RWPE1 (cell line): ENCODE measurements around the gene PTPN20.

ENCODE experiments used
- CTCF ChIA-PET: fragments of 350-600 bp; sonication (Branson Sonifier 250); formaldehyde crosslinking; extraction: SDS; loops from one replicate; lab custom pipeline; 2021; lab: Yijun Ruan, JAX
- POLR2A ChIA-PET: fragments of 400-600 bp; formaldehyde crosslinking; extraction: SDS; loops from one replicate; lab custom pipeline; 2020; ENCODE audit warnings: antibody characterized with exemption; ENCODE audit not compliant: low non-redundant PET; lab: Yijun Ruan, JAX
- DNase-seq: peaks from one replicate; pipeline ENCODE4 v3.0.0; 2012; ENCODE audit warnings: low spot score
- H3K27ac ChIP-seq: fragments of 450-650 bp; 2 replicates; pipeline ENCODE4 v1.5.1; 2017
- TF ChIP-seq, protein P1 (sequence below): fragments of 450-650 bp; conservative IDR thresholded peaks from 2 replicates; pipeline ENCODE4 v1.5.1; 2017; ENCODE audit warnings: low read depth, mild to moderate bottlenecking

PTPN20 gene

DNA sequence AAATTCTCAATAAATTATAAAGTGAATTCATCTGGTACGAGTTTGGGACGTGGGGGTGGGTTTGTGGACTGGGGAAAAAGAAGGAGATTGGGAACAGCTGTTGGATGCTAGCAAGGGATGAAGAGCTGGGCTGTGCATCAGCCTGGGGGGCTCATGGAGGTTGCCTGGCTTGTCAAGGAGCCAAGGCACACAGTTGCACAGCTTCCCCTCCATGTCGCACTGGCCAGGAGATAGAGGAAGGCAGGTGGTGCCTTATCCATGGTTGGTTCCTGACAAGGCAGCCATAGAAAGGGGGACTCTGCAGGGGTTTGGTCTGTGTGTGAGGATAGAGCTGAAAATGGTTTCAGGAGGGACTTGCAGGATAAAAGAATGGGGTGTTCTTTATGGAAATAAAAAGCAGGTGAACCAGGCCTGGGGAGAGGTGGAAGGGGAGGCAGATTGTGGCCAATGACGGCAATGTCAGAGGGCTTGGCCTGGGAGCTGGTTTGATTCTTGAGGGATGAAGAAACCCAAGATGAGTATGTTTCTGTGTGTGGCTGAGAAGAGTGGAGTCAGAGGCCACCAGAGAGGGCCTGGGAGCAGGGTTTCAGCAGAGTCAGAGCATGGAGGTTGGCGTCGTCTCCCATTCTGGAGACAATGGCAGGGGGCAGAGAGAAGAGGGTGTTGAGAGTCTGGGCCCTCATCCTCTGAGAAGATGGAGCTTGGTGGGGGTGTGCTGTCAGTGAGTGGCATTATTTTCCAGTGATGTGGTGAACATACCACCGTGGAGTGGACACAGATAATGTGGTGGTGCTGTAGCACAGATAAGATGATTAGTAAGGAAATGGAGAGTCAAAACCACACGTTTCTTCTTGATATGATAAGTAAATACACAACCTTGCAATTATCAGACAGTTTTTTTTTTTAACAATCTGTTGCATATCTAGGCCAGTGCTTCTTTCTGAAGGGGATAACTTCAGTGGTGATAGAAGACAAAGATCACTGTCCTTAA lies 108.2 kb downstream of the PTPN20 start:
- ChIA-PET POLR2A (no interaction called here), CTCF (no interaction called here)
- TF ChIP-seq, protein P1, sequence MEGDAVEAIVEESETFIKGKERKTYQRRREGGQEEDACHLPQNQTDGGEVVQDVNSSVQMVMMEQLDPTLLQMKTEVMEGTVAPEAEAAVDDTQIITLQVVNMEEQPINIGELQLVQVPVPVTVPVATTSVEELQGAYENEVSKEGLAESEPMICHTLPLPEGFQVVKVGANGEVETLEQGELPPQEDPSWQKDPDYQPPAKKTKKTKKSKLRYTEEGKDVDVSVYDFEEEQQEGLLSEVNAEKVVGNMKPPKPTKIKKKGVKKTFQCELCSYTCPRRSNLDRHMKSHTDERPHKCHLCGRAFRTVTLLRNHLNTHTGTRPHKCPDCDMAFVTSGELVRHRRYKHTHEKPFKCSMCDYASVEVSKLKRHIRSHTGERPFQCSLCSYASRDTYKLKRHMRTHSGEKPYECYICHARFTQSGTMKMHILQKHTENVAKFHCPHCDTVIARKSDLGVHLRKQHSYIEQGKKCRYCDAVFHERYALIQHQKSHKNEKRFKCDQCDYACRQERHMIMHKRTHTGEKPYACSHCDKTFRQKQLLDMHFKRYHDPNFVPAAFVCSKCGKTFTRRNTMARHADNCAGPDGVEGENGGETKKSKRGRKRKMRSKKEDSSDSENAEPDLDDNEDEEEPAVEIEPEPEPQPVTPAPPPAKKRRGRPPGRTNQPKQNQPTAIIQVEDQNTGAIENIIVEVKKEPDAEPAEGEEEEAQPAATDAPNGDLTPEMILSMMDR = no peak
- no peak overlapping the region for H3K27ac ChIP-seq
- DNase-seq = no peak

DNA sequence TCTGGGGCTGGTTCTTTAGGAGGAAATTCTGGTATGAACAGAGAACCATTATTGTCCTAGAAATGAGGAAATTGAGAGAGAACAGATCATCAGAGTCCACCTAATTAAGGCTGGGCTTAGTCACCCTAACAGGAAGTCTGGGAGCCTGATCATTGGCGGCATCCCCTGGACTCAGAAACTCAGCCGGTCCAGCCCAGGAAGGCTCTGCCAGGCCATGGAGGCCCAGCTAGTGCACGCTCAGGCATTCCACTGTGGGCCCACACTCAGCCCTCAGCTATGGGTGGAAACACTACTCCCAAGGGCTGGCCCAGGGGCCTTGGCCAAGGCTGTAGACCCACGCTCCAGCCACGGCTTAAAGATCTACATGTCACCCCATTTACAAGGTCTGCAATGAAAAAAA lies 109.2 kb downstream of the PTPN20 start:
- no peak for DNase-seq
- CTCF ChIA-PET = no interaction called here
- TF ChIP-seq, protein P1 = no peak

GRCh38 chr10:47021850-47022249 lies 110.6 kb downstream of the PTPN20 start:
- POLR2A ChIA-PET = no interaction called here
- CTCF ChIA-PET = interaction anchor here (1.2 kb wide), 1 partner anchor 290 kb away, joined by 3 read pairs; no protein-coding TSS in a partner anchor
- DNase-seq = no peak
- TF ChIP-seq, protein P1 = no peak
- no peak overlapping the region for H3K27ac ChIP-seq

More for the DNA sequence above, 109.2 kb downstream of the PTPN20 start:
- POLR2A ChIA-PET = no interaction called here
- no peak overlapping the region for H3K27ac ChIP-seq

- TF ChIP-seq, protein P1 = no peak
- POLR2A ChIA-PET = no interaction called here
- DNase-seq = no peak
- H3K27ac ChIP-seq = no peak overlapping the region
- CTCF ChIA-PET = interaction anchor here (1.2 kb wide), 1 partner anchor 289 kb away, joined by 3 read pairs; no protein-coding TSS in a partner anchor
Measured at GRCh38 chr10:47022311-47023131, 111.3 kb downstream of the PTPN20 start.

DNA sequence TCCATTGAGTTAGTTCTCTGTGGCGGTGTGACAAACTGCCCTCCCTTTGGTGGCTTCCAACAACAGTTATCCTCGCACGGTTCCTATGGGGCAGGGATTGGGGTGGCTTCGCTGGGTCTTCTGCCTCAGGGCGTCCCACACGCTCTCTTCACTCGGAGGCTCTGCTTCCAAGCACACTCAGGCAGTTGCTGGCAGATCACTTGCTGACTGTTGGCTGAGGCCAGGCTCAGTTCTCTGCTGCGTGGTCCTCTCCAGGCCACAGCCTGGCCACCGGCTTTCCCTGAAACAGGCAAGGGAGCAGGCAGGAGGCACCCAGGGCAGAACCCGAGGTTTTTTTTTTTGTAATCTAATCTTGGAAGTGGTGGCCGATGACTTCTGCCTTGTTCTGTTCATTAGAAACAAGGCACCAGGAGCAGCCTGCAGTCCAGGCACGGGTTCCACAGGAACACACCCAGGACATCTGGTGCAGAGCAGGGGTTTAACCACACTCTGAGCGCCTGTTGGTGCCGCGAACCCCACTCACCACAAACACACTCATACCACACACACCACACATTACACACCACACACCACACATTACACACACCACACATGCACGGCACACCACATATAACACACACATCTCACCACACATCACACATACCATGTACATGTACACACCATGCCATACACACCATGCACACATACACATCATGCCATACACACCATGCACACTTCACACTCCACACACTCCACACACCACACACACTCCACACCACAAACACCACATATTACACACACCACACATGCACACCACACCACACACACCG lies 112.2 kb downstream of the PTPN20 start:
- TF ChIP-seq, protein P1 = no peak
- no peak for DNase-seq
- H3K27ac ChIP-seq = no peak overlapping the region
- POLR2A ChIA-PET = no interaction called here
- CTCF ChIA-PET = interaction anchor here (0.6 to 3.9 kb wide), 3 partner anchors 46 to 290 kb away, joined by 4 to 60 read pairs (median 5); no protein-coding TSS in a partner anchor
